GM19467 (cell line): Measurements from ENCODE around the gene PCDHGA12.
"Not testable (repeated sequence)": the region's sequence is repeated elsewhere in the genome, so short reads cannot be mapped to it uniquely, and the experiment has no call there.

Source experiments
- ATAC-seq: cut with Tn5 transposase; IDR thresholded peaks from one replicate; pipeline ENCODE4 v1.9.1; 2021; ENCODE audit warnings: mild to moderate bottlenecking, moderate library complexity; ENCODE audit not compliant: unreplicated experiment

Gene PCDHGA12

DNA sequence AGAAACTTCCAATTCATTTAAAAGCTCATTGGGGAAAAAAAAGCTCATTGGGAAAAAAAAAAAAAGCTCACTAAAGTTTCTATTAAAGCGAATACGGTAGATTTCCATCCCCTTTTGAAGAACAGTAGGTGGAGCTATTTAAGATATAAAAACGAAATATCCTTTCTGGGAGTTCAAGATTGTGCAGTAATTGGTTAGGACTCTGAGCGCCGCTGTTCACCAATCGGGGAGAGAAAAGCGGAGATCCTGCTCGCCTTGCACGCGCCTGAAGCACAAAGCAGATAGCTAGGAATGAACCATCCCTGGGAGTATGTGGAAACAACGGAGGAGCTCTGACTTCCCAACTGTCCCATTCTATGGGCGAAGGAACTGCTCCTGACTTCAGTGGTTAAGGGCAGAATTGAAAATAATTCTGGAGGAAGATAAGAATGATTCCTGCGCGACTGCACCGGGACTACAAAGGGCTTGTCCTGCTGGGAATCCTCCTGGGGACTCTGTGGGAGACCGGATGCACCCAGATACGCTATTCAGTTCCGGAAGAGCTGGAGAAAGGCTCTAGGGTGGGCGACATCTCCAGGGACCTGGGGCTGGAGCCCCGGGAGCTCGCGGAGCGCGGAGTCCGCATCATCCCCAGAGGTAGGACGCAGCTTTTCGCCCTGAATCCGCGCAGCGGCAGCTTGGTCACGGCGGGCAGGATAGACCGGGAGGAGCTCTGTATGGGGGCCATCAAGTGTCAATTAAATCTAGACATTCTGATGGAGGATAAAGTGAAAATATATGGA lies at the start of gene PCDHGA12:
PCDHGA12 (plus strand) TSS at position 176 of the 782 bp plus-strand sequence; CDS start at position 429, 253 bp downstream.
- peak; percentile 90 for ATAC-seq

DNA sequence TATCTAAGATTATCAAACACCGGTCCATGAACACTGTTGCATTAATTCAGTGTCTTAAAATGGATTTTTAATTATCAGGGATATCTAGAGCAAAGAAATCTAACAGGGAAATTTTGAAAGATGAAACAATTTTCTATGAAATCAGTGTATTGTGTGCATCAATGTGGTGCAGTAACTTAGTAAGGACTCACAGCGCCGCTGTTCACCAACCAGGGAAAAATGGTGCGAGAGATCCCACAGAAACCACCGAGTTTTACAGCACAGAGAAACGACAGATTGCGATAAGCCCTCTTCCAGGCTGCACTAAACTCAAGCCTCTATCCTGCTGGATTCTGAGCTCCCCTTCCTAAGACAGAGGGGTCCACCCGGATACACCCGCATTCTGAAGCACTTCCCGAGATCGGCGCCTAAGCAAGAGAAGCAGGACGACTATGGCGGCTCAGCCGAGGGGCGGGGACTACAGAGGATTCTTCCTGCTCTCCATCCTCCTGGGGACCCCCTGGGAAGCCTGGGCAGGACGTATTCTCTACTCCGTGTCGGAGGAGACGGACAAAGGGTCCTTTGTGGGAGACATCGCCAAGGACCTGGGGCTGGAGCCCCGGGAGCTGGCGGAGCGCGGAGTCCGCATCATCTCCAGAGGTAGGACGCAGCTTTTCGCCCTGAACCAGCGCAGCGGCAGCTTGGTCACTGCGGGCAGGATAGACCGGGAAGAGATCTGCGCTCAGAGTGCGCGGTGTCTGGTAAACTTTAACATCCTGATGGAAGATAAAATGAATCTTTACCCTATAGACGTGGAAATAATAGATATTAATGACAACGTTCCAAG lies 47.6 kb upstream of the PCDHGA12 start, which contains the start of gene PCDHGA7:
PCDHGA7 (plus strand) TSS at position 274 of the 826 bp plus-strand sequence; CDS start at position 432, 158 bp downstream.
- no peak for ATAC-seq

DNA sequence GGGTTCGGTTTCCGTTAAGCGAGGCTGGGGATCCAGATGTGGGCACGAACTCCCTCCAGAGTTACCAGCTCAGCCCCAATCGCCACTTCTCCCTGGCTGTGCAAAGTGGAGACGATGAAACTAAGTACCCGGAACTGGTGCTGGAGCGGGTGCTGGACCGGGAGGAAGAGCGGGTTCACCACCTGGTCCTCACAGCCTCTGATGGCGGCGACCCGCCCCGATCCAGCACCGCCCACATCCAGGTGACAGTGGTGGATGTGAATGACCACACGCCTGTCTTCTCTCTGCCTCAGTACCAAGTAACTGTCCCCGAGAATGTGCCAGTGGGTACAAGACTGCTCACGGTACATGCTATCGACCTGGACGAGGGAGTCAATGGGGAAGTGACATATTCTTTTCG lies 47.0 kb upstream of the PCDHGA12 start:
- no peak for ATAC-seq

DNA sequence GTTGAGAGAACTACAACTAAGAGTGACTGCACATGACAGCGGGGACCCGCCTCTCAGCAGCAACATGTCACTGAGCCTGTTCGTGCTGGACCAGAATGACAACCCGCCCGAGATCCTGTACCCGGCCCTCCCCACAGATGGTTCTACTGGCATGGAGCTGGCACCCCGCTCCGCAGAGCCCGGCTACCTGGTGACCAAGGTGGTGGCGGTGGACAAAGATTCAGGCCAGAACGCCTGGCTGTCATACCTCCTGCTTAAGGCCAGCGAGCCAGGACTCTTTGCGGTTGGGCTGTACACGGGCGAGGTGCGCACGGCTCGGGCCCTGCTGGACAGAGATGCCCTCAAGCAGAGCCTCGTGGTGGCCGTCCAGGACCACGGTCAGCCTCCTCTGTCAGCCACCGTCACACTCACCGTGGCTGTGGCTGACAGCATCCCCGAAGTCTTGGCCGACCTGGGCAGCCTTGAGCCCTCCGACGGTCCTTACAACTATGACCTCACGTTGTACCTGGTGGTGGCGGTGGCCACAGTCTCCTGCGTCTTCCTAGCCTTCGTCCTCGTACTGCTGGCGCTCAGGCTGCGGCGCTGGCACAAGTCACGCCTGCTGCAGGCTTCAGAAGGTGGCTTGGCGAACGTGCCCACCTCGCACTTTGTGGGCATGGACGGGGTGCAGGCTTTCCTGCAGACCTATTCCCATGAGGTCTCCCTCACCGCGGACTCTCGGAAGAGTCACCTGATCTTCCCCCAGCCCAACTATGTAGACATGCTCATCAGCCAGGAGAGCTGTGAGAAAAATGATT lies 45.6 kb upstream of the PCDHGA12 start:
- ATAC-seq: no peak

DNA sequence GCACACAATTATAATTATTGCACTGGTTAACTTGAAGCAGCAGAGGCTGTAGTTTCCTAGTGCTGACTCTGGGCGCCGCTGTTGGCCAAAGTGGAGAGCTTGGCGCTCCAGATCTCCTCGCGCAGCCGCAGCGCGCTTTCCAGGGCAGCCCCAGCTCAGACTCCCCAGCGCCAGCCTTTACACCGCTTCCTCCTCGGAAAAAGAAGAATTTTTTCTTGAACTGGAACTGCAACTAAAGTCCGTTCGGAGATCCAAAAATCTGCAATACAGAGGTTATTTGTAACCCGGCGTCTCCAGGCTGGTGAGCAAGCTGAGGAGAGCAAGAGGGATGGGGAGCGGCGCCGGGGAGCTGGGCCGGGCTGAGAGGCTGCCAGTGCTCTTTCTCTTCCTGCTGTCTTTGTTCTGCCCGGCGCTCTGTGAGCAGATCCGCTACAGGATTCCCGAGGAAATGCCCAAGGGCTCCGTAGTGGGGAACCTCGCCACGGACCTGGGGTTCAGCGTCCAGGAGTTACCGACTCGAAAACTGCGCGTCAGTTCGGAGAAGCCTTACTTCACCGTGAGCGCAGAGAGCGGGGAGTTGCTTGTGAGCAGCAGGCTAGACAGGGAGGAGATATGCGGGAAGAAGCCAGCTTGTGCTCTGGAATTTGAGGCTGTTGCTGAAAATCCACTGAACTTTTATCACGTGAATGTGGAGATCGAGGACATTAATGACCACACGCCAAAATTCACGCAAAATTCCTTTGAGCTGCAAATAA lies 42.6 kb upstream of the PCDHGA12 start, which contains the start of gene PCDHGB4:
PCDHGB4 (plus strand) TSS at position 142 of the 755 bp plus-strand sequence; CDS start at position 329, 187 bp downstream.
- ATAC-seq: not testable (repeated sequence)

DNA sequence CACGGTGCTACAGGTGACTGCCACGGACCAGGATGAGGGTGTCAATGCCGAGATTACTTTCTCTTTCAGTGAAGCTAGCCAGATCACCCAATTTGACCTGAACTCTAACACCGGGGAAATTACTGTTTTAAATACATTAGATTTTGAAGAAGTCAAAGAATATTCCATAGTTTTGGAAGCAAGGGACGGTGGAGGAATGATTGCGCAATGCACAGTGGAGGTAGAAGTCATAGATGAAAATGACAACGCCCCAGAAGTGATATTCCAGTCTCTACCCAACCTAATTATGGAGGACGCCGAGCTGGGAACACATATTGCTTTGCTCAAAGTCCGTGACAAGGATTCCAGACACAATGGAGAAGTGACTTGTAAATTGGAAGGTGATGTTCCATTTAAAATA lies 41.6 kb upstream of the PCDHGA12 start:
- no peak for ATAC-seq

DNA sequence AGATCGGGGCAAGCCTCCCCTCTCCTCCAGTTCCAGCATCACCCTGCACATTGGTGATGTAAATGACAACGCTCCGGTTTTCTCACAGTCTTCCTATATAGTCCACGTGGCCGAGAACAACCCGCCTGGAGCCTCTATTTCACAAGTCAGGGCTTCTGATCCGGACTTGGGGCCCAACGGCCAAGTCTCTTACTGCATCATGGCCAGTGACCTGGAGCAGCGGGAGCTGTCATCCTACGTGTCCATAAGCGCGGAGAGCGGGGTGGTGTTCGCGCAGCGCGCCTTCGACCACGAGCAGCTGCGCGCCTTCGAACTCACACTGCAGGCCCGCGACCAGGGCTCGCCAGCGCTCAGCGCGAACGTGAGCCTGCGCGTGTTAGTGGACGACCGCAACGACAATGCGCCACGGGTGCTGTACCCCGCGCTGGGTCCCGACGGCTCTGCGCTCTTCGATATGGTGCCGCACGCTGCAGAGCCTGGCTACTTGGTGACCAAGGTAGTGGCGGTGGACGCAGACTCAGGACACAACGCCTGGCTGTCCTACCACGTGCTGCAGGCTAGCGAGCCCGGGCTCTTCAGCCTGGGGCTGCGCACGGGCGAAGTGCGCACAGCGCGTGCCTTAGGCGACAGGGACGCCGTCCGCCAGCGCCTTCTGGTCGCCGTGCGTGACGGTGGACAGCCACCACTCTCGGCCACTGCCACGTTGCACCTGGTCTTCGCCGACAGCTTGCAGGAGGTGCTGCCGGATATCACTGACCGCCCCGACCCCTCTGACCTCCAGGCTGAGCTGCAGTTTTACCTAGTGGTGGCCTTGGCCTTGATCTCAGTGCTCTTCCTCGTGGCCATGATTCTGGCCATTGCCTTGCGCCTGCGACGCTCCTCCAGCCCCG lies 40.9 kb upstream of the PCDHGA12 start:
- ATAC-seq: no peak

DNA sequence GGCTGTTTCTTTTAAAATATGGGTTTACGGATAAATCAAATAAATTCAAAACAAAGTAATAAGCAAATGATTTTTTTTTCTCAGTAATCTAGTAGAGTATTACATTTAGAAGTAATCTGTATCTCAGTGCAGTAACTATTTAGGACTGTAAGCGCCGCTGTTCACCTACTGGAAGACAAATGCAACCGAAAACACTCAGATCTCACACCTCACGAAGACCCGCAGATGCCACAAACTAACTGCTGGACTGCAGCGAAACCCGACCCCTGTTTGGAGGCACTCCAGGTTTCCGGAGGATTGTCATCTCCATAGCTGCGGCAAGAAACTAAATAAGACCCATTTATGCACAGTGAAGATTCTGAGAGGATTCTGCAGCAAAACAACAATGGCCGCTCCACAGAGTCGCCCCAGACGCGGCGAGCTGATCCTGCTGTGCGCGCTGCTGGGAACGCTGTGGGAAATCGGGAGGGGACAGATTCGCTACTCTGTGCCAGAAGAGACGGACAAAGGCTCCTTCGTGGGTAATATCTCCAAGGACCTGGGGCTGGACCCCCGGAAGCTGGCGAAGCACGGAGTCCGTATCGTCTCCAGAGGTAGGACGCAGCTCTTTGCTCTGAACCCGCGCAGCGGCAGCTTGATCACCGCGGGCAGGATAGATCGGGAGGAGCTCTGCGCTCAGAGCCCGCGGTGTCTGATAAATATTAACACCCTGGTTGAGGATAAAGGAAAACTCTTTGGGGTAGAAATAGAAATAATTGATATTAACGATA lies 37.7 kb upstream of the PCDHGA12 start, which contains the start of gene PCDHGA8:
PCDHGA8 (plus strand) TSS at position 205 of the 770 bp plus-strand sequence; CDS start at position 386, 181 bp downstream.
- ATAC-seq: no peak

DNA sequence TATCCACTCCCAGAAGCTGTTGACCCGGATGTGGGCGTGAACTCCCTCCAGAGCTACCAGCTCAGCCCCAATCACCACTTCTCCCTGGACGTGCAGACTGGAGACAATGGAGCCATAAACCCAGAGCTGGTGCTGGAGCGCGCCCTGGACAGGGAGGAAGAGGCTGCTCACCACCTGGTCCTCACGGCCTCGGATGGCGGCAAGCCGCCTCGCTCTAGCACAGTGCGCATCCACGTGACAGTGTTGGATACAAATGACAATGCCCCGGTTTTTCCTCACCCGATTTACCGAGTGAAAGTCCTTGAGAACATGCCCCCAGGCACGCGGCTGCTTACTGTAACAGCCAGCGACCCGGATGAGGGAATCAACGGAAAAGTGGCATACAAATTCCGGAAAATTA lies 37.0 kb upstream of the PCDHGA12 start:
- ATAC-seq: no peak

DNA sequence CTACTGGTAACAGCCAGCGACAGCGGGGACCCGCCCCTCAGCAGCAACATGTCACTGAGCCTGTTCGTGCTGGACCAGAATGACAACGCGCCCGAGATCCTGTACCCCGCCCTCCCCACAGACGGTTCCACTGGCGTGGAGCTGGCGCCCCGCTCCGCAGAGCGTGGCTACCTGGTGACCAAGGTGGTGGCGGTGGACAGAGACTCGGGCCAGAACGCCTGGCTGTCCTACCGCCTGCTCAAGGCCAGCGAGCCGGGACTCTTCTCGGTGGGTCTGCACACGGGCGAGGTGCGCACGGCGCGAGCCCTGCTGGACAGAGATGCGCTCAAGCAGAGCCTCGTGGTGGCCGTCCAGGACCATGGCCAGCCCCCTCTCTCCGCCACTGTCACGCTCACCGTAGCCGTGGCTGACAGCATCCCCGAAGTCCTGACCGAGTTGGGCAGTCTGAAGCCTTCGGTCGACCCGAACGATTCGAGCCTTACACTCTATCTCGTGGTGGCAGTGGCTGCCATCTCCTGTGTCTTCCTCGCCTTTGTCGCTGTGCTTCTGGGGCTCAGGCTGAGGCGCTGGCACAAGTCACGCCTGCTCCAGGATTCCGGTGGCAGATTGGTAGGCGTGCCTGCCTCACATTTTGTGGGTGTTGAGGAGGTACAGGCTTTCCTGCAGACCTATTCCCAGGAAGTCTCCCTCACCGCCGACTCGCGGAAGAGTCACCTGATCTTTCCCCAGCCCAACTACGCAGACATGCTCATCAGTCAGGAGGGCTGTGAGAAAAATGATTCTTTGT lies 35.7 kb upstream of the PCDHGA12 start:
- ATAC-seq: not testable (repeated sequence)

DNA sequence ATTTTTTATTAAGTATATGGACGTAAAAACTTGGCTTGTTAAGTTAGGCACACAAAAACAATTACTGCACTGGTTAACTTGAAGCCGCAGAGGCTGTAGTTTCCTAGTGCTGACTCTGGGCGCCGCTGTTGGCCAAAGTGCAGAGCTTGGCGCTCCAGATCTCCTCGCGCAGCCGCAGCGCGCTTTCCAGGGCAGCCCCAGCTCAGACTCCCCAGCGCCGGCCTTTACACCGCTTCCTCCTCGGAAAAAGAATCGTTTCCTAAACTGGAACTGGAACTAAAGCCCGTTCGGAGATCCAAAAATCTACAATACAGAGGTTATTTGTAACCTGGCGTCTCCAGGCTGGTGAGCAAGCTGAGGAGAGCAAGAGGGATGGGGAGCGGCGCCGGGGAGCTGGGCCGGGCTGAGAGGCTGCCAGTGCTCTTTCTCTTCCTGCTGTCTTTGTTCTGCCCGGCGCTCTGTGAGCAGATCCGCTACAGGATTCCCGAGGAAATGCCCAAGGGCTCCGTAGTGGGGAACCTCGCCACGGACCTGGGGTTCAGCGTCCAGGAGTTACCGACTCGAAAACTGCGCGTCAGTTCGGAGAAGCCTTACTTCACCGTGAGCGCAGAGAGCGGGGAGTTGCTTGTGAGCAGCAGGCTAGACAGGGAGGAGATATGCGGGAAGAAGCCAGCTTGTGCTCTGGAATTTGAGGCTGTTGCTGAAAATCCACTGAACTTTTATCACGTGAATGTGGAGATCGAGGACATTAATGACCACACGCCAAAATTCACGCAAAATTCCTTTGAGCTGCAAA lies 32.4 kb upstream of the PCDHGA12 start, which contains the start of gene PCDHGB5:
PCDHGB5 (plus strand) TSS at position 192 of the 796 bp plus-strand sequence; CDS start at position 373, 181 bp downstream.
- not testable (repeated sequence) for ATAC-seq

DNA sequence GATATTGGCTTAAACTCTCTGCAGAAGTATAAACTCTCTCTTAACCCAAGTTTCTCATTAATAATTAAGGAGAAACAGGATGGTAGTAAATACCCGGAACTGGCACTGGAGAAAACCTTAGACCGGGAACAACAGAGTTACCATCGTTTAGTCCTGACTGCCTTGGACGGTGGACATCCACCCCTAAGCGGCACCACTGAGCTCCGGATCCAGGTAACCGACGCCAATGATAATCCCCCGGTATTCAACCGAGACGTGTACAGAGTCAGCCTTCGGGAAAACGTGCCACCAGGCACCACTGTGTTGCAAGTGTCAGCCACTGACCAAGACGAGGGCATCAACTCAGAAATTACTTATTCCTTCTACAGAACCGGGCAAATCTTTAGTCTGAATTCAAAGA lies 31.7 kb upstream of the PCDHGA12 start:
- no peak for ATAC-seq

DNA sequence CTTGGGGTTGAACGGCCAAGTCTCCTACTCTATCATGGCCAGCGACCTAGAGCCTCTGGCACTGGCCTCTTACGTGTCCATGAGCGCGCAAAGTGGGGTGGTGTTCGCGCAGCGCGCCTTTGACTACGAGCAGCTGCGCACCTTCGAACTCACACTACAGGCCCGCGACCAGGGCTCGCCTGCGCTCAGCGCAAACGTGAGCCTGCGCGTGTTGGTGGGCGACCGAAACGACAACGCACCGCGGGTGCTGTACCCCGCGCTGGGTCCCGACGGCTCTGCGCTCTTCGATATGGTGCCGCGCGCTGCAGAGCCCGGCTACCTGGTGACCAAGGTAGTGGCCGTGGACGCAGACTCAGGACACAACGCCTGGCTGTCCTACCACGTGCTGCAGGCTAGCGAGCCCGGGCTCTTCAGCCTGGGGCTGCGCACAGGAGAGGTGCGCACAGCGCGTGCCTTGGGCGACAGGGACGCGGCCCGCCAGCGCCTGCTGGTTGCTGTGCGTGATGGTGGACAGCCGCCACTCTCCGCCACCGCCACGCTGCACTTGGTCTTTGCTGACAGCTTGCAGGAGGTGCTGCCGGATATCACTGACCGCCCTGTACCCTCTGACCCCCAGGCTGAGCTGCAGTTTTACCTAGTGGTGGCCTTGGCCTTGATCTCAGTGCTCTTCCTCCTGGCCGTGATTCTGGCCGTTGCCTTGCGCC lies 30.6 kb upstream of the PCDHGA12 start:
- ATAC-seq: no peak

DNA sequence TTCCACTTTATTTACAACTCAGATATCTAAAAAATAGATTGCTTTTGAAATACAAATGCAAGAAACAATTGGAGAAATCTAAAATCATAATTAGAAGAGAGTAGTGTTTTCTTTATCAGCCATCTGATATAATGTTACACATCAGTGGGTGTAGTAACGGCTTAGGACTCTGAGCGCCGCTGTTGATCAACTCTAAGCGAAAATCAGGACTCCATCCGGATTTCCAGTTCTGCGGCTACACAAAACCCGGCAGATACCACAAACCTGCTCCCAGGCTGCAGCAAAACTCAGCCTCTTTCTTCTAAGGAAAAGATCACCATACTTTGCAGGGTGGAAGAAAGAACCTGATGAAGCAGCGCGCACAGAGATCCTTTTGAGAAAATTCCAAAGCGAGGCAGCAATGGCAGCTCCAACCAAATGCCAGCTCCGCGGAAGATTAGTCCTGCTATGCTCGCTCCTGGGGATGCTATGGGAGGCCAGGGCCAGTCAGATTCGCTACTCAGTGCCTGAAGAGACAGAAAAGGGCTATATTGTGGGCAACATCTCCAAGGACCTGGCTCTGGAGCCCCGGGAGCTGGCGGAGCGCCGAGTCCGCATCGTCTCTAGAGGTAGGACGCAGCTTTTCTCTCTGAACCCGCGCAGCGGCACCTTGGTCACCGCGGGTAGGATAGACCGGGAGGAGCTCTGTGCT lies 27.6 kb upstream of the PCDHGA12 start, which contains the start of gene PCDHGA9:
PCDHGA9 (plus strand) TSS at position 226 of the 691 bp plus-strand sequence; CDS start at position 401, 175 bp downstream.
- ATAC-seq: no peak

DNA sequence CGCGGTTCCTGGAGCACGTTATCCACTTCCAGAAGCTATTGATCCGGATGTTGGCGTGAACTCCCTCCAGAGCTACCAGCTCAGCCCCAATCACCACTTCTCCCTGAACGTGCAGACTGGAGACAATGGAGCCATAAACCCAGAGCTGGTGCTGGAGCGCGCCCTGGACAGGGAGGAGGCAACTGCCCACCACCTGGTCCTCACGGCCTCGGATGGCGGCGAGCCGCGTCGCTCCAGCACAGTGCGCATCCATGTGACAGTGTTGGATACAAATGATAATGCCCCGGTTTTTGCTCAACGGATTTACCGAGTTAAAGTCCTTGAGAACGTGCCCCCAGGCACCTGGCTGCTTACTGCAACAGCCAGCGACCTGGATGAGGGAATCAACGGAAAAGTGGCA lies 26.9 kb upstream of the PCDHGA12 start:
- ATAC-seq: no peak
